NCI-H2171 treated with DMSO at 0.1 percent for 48 hours (cell line): ENCODE data around the gene SLC39A9.
A peak's percentile ranks its signal among the peaks of the same experiment; 100 is the strongest.

Experiments used
- DNase-seq: peaks from one replicate; lab custom pipeline; 2025; lab: John Stamatoyannopoulos, UW

Gene SLC39A9

GRCh38 chr14:69424149-69424923, 25.8 kb downstream of the SLC39A9 start:
- no peak for DNase-seq

GRCh38 chr14:69427596-69427995, 29.1 kb downstream of the SLC39A9 start:
- DNase-seq, result no peak

DNA sequence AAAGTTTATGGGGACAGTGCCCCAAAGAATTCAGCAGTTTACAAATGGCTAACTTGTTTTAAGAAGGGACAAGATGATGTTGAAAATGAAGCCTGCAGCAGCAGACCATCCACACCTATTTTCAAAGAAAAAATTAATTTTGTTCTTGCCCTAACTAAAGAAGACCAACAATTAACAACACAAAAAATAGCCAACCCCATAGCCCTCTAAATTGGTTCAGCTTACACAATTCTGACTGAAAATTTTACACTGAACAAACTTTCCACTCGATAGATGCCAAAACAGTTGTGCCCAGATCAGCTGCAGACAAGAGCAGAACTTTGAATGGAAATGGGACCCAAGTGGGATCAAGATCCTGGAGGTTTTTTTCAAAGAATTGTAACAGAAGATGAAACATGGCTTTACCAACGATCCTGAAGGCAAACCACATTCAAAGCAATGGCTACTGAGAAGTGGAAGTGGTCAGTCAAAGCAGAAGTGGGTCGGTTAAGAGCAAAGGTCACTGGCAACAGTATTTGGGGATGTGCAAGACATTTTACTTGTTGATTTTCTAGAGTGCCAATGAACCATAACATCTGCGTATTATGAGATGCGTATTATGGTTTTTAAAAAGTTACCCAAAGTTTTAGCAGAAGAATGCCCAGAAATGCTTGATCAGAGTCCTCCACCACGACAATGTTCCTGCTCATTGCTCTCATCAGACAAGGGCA, 30.0 kb downstream of the SLC39A9 start:
- no peak for DNase-seq

DNA sequence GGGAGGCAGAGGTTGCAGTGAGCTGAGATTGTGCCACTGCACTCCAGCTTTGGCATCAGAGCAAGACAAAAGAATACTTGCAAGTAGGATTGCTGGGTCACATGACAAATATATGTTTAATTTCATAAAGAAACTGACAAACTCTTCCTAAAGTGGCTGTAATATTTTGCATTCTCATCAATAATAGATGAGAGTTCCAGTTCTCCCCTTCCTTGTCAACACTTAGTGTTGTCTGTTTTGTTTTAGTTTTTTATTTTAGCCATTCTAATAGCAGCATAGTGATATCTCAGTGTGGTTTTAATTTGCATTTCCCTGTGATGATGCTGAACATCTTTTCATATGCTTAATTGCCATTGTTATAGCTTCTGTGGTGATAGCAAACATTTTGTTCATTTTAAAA, 31.2 kb downstream of the SLC39A9 start:
- no peak for DNase-seq

DNA sequence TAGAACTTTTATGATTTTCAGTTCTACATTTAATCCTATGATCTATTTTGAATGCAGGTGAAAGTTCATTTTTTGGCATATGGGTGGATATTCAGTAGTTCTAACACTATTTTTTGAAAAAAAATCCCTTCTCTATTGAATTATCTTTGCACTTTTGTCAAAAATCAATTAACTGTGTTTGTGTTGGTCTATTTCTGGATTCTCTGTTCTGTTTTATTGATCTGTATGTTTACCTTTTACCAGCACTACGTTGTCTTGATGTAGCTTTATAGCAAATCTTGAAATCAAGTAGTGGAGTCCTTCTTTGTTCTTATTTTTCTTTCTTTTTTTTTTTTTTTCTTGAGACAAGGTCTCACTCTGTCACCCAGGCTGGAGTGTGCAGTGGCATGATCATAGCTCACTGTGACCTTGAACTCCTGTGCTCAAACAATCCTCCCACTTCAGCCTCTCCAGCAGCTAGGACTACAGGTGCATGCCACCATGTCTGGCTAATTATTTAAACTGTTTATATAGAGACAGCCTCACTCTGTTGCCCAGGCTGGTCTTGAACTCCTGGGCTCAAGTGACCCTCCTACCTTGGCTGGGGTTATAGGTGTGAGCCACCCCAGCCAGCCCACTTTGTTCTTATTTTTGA, 31.9 kb downstream of the SLC39A9 start:
- DNase-seq, result no peak

DNA sequence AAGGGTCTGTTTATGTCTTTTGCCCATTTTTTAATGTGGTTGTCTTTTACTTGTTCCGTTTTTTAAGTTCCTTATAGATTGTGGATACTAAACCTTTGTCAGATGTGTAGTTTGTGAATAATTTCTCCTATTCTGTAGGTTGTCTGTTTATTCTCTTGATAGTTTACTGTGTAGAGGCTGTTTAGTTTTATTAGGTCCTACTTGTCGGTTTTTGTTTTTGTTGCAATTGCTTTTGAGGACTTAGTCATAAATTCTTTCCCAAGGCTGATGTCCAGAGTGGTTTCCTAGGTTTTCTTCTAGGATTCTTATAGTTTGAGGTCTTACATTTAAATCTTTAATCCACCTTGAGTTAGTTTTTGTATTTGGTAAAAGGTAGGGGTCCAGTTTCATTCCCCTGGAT, 33.9 kb downstream of the SLC39A9 start:
- DNase-seq, result no peak

GRCh38 chr14:69439521-69440270, 41.2 kb downstream of the SLC39A9 start:
- no peak for DNase-seq

- no peak for DNase-seq
Measured at GRCh38 chr14:69441948-69442347, 43.5 kb downstream of the SLC39A9 start.

DNA sequence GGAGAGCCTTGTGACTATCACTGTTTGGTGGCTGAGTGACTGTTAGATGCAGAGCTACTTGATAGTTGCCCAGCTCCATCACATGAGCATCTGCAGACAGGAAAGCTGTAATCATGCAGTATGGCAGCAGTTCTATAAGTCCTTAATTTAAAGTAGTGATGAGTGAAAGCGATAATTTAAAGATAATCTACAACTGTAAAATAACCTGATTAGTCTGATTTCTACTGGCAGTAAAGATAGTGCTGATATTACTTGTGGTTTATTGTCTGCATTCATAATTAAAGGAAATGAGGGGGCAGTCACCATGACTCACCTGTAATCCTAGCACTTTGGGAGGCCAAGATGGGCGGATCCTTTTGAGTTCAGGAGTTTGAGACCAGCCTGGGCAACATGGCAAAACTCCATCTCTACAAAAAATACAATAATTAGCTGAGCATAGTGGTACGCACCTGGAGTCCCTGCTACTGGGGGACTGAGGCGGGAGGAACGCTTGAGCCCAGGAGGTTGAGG, 44.9 kb downstream of the SLC39A9 start:
- no peak for DNase-seq

DNA sequence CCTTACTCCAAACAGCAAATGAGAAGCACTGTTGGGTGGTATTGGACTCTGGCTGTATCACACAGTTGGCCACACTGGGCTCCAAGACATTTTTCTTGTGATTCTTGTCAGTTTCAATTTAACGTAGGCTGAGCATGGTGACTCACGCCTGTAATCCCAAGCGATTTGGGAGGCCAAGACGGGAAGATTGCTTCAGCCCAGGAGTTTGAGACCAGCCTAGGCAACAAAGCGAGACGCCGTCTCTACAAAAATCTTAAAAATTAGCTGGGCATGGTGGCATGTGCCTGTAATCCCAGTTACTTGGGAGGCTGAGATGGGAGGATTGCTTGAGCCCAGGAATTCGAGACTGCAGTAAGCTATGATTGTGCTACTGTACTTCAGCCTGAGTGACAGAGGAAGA, 50.7 kb downstream of the SLC39A9 start:
- no peak for DNase-seq

DNA sequence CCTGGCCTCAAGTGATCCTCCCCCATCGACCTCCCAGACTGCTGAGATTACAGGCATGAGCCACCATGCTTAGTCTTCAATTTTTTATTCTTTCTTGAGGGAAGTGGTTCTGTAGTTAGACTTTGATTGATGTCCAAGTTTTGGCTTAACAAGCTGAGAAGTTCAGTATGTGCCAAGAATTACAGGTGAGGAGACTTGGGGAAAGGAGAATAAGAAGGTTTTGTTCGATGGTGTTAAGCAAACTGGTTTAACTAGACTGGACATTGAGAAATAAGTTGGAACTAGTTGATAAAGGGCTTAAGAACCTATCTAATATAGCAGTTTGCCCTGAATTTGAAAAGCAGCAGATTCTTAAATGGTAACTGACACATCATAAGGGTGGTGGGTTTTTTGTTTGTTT, 53.4 kb downstream of the SLC39A9 start:
- no peak for DNase-seq

DNA sequence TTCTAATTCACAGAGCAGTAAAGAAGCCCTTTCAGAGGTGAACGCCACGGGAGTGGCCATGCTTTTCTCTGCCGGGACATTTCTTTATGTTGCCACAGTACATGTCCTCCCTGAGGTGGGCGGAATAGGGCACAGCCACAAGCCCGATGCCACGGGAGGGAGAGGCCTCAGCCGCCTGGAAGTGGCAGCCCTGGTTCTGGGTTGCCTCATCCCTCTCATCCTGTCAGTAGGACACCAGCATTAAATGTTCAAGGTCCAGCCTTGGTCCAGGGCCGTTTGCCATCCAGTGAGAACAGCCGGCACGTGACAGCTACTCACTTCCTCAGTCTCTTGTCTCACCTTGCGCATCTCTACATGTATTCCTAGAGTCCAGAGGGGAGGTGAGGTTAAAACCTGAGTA, 59.9 kb downstream of the SLC39A9 start:
- no peak for DNase-seq

DNA sequence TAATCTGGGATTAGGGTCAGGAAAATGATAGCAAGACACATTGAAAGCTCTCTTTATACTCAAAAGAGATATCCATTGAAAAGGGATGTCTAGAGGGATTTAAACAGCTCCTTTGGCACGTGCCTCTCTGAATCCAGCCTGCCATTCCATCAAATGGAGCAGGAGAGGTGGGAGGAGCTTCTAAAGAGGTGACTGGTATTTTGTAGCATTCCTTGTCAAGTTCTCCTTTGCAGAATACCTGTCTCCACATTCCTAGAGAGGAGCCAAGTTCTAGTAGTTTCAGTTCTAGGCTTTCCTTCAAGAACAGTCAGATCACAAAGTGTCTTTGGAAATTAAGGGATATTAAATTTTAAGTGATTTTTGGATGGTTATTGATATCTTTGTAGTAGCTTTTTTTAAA, 60.6 kb downstream of the SLC39A9 start:
- no peak for DNase-seq

DNA sequence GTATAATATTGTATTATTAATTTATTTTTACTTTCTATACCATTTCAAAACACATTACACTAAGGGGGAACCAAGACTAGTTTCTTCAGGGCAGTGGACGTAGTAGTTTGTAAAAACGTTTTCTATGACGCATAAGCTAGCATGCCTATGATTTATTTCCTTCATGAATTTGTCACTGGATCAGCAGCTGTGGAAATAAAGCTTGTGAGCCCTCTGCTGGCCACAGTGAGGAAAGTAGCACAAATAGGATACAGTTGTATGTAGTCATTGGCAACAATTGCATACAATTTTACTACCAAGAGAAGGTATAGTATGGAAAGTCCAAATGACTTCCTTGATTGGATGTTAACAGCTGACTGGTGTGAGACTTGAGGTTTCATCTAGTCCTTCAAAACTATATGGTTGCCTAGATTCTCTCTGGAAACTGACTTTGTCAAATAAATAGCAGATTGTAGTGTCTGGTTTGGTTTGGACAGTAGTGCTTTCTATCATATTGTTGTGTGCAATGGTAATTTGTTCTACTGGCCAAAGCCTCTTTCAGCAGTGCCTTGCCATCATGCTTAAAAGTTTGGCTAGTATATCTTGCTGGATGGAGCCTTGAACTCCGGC, 61.7 kb downstream of the SLC39A9 start:
- peak; percentile 82 for DNase-seq

DNA sequence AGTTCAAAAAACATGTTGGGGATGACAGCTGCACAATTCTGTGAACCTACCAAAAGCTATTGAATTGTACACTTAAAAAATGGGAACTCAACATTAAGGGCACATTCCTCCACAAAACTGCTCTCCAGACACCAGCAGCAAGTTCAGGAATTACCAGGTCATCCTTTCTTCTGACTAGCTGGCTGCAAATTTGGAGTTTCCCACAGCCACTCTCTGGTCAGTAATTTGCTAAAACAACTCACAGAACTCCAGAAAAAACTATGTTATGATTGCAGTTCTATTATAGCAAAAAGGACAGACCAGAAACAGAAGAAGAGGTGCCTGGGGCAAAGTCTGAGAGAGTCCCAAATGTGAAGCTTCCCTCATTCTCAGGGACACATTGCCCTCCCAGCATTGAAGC, 65.9 kb downstream of the SLC39A9 start:
- DNase-seq, result no peak

GRCh38 chr14:69464829-69465228, 66.3 kb downstream of the SLC39A9 start:
- DNase-seq, result no peak

DNA sequence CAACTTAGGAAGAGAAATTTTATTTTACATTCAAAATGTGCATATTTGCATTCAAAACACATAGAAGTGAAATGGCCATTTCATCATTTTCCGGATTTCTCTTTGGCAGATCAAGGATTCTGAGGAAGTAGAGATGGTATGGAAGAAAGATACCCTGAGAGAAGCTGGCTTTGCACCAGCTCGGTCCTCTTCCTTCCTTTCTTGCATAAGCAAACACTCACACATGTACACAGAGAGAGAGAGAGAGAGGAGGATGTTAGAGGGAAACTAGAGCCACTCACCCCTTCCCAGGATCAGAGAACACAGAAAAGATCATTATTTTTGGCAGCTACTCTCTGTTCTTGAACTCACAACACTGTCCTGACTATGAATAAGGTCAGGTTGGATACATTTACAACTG, 70.5 kb downstream of the SLC39A9 start:
- no peak for DNase-seq

GRCh38 chr14:69471436-69471835, 72.9 kb downstream of the SLC39A9 start:
- no peak for DNase-seq

- no peak for DNase-seq
Measured at GRCh38 chr14:69471916-69472315, 73.4 kb downstream of the SLC39A9 start.

DNA sequence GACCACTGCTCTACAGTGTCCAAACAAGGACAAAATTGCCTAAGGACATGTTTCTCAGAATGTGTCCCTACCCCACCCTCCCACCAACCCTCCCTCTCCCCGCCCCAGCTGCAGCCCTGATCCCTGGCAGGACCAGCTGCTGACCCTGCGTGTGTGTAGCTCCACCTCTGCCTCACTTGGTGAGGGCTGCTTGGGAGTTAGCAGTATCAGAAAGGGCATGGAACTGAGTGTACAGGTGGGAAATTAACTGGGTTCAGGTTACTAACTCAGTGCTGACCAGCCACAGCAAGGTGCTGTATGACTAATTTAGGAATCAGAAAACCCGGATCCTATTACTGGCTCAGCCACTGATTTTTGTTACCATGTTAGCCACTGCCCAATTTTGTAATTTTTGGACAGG, 74.8 kb downstream of the SLC39A9 start:
- no peak for DNase-seq

GRCh38 chr14:69473946-69474345, 75.5 kb downstream of the SLC39A9 start:
- no peak for DNase-seq
